ENCODE measurements around the gene MGAT5. TPM values are rescaled to one million over a fixed set of nuclear protein-coding genes. Genes with fewer than 3 reads are reported as not detected.
"Not testable (repeated sequence)": the region's sequence is repeated elsewhere in the genome, so short reads cannot be mapped to it uniquely, and the experiment has no call there.

The MGAT5 gene
- polyA plus RNA-seq, 1 donor = 13.2 TPM

DNA sequence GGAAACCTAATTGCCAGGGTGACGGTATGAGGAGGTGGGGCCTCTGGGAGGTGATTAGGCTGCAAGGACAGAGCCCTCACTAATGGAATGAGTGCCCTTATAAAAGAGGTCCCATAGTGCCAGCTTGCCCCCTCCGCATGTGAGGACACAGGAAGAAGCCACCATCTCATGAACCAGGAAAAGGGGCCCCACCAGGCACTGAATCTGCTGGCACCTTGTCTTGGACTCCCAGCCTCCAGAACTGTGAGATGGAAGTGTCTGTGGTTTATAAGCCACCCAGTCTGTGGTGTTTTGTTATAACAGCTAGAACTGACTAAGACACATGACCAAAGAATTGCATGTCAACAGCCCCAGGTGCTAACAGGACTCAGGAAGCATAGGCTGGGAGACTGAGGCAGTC lies 214.3 kb downstream of the MGAT5 start:
- no peak for DNase-seq (ENCODE audit: low read depth)

DNA sequence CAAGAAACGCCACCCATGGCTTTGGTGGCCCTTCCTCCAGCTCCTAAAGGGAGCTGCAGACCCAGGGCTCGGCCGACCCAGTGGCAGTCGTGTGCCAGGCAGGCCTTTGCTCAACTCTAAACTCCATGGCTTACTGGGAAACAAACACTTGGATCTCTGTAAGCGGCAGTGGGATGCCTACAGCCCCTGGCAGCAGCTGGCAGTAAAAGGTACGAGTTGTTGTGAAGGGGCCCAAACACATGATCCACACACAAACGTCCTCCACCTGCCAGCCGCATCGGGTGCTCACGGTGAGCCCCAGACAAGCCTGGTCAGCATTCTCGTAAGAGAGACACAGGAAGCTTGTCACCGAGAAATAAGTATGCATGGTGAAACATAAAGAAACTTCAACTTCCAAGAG lies 214.9 kb downstream of the MGAT5 start:
- no peak for DNase-seq (ENCODE audit: low read depth)

DNA sequence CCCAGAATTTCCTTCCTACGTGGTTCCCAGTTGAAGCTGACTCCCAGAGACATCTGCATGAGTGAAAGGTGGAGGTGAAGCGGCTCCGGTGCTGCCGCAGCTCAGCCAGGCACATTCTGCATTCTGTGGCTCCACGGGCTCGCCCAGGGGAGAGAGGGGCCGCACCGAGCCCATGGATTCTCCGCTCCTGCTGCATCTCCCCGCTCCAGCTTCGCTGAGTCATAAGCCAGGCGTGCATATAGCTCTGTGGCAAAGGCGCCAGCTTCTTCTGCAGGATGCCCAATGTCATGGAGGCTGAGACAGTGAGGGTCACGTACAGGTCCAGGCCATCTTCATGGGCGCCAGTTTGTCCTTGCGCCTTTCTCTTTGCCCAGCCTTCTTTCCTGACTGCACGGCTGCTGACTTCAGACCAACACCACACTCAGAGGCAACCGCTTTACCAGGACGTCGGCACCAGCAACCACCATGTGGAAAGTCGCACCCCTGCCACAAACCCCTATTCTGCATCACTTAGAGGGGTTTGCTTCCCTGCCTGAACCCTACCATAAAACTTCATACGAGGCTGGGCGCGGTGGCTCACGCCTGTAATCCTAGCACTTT lies 215.7 kb downstream of the MGAT5 start:
- DNase-seq (ENCODE audit: low read depth) = no peak

DNA sequence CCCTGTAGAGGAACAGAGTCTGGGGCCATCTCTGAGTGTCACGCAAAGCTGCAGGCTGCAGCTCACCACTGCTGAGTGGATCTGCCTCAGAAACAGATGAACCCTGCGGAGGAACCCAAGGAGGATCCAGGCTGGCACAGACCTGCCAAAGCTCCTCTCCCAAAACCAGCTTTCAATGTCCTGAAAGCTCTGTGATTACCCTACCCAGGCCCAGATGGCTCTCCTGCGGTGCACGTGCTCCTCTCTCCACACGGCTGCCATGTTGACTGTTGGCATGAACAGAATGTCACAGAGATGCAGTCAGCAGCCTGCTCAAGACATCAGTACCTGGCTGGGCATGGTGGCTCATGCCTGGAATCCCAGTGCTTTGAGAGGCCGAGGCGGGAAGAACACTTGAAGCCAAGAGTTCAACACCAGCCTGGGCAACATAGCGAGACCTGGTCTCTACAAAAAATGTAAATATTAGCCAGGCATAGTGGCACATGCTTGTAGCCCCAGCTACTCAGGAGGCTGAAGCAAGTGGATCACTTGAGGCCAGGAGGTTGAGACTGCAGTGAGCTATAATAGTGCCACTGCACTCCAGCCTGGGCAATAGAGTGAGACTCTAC lies 216.8 kb downstream of the MGAT5 start:
- no peak for DNase-seq (ENCODE audit: low read depth)

DNA sequence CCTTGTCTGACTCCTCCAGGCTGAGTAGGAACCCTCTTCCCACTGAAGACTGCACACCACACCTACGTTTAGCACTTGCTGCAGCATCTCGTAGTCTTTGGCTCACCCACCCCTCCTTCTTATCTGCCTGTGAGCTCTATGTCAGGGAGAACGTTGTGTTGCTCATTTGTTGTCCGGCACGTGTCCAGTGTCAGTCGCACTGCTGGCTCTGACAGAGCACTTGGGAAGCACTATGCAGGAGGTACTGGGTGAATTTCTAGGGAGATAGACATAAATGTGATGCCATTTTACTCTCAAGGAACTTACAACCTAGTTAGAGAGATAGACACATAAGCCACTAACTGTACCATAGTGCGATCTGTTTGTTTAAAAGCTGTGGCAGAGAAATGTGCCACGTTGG lies 223.1 kb downstream of the MGAT5 start:
- not testable (repeated sequence) for DNase-seq (ENCODE audit: low read depth)

DNA sequence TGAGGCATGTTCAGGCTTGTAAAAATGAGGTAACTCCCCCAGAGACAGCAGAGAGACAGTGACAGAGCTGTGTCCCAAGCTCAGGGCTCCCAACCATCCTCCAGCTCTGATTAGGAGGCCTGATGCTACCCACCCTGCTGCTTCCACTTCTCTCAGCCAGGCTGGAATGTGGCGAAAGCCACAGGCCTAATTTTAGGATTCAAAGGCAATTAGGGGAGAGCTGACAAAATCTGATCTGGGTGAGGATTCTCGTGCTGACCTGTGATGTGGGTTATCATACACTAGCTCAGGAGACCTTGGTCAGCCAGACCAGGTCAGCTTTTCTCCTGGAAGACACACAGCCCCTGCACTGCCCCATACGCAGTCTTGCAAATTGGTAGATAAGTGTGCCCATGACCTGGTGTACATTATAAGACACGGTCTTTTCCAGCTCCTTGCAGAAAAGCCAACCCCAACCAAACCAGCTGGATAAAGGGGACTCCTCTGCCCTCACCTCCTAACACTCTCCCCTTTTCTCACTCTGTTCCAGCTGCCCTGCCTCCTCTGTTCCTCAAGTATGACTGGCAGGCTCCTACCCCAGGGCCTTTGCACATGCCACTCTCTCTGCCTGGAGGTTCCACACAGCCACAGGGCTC lies 225.9 kb downstream of the MGAT5 start:
- DNase-seq (ENCODE audit: low read depth) = no peak

DNA sequence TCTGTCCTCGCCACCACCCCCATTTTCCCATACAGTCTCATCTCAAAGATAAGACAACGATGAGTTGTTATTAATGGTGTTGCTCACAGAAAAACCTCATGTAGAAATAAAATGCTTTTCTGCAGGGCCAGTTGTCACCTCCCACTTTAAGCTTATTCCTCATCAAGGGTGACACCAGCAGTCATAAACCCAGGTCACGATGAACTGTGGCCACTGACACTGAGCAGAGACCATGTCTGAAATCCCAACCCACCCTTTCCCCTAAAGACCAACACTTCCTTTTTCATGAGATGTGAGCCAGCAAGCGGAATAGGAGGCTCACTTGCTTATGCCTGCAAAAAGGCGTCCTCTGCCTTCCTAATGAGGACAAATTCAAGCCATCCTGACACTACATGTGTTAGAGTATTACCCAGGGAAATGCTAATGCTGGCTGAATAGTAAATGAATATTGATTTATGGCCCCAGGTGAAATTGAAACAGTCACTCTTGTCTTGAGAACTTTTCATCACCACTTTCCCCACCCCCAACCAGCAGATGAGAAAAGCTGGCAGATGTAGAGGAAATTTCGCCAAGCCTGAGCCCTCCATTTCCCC lies 228.4 kb downstream of the MGAT5 start:
- DNase-seq (ENCODE audit: low read depth) = no peak

DNA sequence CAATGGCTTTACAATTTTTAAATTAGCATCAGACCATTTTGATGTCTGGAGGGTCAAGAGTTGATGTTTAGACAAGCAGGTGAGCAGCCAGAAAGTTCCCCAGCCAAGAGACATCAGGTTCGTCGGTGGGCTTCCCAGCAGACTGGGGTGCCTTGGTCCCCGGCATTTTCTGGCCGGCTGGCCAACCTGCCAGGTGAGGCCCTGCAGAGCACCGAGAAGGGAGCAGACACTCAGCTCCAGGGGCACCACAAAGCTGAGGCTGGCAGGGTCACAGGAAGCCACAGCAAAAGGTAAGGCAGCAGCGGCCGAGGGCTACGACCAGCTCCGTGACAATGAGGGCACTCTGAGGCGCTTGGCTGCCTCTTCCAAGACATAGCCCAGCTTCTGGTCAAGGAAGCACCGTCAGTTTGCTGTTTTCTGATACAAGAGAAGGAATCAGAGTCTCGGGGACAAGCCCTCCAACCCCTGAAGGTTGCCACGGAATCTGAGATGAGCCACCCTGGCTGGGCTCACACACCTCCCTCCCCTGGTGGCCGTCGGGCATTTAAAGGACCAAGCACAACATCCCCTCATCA lies 229.0 kb downstream of the MGAT5 start:
- no peak for DNase-seq (ENCODE audit: low read depth)

DNA sequence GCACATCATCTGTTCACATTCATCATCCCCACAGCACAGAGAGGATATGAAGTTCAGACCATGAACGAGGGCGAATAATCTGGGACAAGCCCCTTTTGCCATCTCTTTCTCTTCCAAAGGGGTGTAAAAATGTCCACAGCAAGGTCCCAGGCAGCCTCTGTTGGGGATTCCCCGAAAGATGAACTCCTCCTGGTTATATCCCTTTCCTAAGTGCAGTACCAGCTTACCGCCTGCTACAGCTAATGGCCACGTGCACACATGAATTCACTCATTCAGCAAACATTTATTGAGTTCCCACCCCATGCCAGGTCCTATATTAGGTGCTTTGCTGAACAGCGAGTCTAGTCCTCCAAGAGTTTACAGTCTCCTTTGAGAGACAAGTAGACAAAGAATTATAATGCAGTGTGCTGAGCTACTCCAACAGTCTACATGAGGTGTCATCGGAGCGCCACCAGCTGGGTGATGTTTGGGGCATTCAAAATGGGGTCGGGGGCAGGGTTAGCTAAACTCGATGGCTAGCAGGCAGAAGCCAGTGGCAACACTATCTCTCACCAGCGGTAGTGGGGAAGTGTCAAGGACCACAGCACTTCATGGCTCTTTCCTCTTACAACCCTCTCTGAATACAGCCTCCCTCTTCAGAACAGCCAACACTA lies 236.0 kb downstream of the MGAT5 start:
- DNase-seq (ENCODE audit: low read depth) = no peak

DNA sequence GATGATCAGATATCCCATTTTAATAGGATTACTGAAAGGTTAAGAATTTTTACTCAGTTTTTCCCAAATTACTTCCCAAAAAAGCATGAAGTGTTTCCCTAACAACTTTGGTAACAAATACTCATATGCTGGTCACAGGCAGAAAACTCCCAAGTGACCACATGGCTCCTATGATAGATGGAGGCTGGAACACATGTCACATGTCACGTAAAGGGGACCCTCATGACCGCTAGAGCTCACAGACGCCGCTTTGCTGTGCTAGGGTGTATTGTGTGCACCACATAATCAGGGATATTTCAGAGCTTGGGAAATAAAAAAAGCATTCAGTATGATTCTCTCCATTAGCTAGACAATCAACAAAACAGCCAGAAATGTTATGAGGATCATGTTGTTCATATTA lies 236.7 kb downstream of the MGAT5 start:
- DNase-seq (ENCODE audit: low read depth) = no peak

DNA sequence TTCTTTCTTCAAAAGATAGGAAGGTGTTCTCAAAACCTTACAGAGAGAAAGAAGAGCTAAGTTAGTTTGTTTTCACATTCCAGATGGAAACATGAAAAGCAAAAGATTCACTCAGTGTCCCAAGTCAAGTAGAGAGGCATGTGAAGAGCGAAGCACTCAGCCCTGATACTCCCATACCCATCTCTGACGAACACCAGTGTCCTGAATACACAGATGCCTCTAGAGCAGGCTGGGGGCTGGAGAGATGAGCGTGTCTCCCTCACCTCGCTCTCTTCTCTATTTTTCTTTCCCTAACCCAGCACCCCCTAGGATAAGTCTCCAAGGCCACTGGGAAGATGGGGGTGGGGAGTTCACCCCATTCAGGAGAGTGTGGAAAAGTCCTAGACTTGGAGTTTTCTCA lies 237.2 kb downstream of the MGAT5 start:
- DNase-seq (ENCODE audit: low read depth) = no peak

DNA sequence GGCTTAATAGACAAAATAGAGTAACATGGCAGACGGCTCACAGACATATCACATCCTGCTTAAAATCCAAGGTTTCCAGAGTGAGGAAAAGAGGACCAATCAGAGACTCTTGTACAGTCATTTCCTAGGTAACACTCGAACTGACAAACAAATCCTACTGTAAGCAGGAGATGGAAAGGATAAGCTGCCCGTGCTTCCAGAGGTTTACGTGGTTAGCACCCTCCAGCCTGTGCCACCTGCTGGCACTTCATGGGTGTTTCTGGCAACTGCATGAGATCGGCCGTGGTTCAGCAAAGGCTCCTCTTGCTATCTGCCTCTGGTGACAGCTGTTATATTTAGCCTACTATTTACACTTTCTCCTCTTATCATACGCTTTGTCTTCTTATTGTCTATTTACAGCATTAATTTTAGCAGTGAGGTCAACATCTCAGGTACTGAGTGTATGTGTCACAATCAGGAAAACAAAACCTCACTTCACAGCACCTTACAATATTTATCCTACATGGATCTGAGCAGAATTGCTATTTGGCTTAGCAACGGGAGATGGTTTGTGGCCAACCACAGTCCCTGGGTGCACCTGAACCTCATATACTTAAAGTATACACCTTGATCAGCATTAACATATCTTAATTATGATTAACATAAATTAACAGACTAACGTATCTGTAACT lies 238.0 kb downstream of the MGAT5 start:
- DNase-seq (ENCODE audit: low read depth) = no peak

DNA sequence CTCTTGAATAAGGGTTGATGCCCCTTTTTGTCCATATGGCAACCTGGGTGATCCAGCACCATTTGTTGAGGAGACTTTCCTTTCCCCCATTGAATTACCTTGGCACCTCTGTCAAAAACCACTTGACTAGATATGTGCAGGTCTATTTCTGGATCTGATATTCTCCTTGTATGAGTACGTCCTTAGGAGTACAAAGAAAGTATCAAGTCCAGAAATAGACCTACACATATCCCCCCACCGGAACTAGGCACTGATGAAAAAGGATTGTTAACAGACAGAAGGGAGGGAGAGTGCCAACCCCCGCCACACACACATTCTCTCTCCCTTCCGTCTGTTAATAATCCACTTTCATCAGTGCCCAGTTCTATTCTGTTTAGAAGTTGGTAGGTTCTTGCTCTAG lies 239.9 kb downstream of the MGAT5 start:
- no peak for DNase-seq (ENCODE audit: low read depth)

DNA sequence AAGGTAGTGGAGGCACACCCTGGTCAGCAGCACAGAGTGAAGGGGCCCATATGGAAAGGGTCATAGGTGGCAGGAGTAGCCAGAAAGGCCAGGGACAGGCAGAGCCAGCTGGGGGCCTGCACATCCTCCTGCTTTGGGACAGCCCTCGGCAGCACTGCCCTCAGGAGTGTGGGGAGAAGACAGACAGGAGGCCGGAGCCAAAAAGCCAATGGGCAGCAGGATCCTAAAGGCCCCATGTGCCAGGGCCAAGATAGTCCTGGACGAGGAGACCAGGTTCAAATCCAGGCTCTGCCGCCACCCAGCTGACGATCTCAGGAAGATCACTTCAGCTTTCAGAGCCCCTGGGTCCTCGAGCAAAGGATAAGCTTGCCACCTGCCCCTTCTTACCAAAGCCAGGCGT lies 244.8 kb downstream of the MGAT5 start:
- no peak for DNase-seq (ENCODE audit: low read depth)

DNA sequence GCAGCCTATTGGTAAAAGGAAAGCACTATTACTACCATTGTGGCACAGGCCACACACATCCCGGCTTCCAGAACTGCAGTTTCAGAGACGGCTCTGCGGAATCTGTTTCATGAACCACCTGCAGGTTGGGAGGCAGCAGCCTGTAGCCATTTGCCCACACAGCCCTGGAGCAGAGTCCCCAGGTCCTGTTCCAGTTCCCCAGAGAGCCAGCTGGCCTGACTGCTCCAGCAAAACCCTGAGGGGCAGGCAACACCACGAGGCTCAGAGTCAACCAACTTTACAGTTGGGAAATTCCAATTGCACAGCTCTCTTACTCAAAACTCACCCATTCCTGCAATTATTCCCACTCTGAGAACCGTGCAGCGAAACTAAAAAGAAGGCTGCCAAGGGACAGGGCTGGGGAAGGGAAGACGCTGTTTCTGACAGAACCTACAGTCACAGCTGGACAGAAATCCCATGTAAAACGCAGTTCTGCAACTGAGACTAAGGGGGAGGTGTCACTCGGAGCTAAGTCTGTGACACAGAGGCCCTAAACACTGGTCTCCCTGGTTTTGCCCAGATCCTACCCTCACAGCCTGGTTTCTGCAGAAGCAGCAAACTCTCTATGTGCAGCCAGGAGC lies 245.5 kb downstream of the MGAT5 start:
- no peak for DNase-seq (ENCODE audit: low read depth)

DNA sequence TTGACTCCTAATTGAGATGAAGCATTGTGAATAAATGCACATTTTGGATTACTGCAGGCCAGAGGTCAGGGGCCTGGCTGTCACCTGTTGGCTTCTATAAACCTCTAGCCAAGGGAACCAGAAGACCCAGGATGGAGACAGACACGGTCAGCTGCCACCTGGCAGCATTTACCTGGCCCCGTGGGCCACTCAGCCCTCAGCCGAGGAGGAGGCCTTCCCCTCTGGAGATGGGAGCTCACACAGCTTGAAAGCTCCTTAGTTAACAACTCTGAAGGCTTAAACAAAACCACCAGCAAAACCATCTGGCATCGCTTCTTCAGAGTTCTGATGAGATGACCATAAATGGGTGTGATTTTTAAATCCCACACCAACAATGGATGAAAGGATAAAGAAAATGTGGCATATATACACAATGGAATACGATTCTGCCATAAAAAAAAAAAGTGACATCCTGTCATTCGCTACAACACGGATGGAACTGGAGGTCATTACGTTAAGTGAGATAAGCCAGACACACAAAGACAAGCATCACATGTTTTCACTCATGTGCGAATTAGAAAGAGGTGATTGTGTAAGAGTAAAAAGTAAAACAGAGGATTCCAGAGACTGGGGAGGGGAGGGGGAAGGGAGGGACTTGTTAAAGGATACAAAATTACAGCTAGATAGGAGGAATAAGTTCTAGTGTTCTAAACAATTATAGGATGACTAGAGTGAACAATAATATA lies 246.5 kb downstream of the MGAT5 start:
- DNase-seq (ENCODE audit: low read depth) = no peak

DNA sequence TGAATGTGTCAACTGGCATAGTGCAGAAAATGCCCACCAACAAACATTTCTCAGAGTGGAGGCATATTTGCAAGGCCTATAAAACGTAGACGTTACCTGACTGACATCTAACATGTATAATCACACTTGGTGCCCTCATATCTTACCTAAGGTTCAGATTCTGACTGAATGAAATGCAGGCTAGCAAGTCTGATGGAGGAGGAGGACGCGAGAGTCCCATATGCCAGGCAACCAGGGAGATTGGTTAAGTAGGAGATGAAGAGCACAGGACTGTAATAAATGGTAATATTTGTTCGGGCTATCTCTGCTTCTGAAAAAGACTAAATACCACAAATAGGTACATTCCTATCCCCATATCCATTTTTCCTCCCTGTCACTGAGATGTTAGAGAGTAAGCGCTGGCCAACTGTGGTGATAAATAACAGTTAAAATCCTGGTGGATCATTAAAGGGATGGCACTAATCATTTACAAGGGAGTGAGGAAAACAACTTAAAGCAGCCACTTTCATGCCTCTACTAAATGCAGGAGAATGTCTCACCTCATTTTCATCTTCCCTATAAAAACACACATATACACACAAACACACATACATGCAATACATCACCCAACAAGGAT lies 247.7 kb downstream of the MGAT5 start:
- no peak for DNase-seq (ENCODE audit: low read depth)

DNA sequence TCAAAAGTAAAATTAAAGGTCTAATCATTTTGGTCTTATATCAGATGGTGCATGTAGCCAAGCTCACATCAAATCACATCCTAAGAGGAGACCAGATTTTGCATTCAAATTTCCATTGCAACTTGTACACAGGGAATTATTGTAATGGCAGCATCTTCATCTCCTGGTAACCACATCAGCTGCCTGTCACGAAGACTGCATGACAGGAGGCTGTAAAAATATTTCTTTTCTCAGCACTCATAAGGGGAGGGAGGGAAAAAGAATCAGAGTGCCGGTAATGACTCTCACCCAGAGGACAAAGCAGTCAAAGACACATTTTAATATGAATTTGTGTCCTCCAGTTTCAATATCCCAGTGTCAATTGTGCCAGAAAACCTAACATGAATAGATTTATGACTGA lies 248.2 kb downstream of the MGAT5 start:
- no peak for DNase-seq (ENCODE audit: low read depth)

Measured in forelimb muscle (tissue), 1 donor.